Mesenchymal stem cell (in vitro differentiated cells and primary cell): ENCODE results near the gene TTC17.

ENCODE experiments used
- DNase-seq: peaks from one replicate; pipeline ENCODE4 v3.0.0-alpha.2; 2013
- H2AFZ ChIP-seq: one replicate; pipeline ENCODE4 v1.6.1; 2013; ENCODE audit warnings: low read depth, mild to moderate bottlenecking, control low read depth, inconsistent platforms, low read length, moderate library complexity
- H2AK5ac ChIP-seq: 2 replicates; pipeline ENCODE4 v1.6.1; 2013; ENCODE audit warnings: low read length, moderate library complexity, mild to moderate bottlenecking, inconsistent platforms; ENCODE audit not compliant: severe bottlenecking
- H2BK120ac ChIP-seq: one replicate; pipeline ENCODE4 v1.6.1; 2013; ENCODE audit warnings: low read depth, mild to moderate bottlenecking, inconsistent platforms, low read length, moderate library complexity
- H2BK12ac ChIP-seq, 2 experiments: one replicate each; pipeline ENCODE4 v1.6.1; 2013; ENCODE audit warnings: inconsistent platforms in 2 of 2, low read length in 2 of 2, mild to moderate bottlenecking in 2 of 2, moderate library complexity in 2 of 2, control low read depth in 1 of 2
- H2BK15ac ChIP-seq: one replicate; pipeline ENCODE4 v1.6.1; 2013; ENCODE audit warnings: mild to moderate bottlenecking, low read depth, inconsistent platforms; ENCODE audit not compliant: poor library complexity, severe bottlenecking
- H2BK5ac ChIP-seq: 2 replicates; pipeline ENCODE4 v1.6.1; 2013; ENCODE audit warnings: low read depth, mild to moderate bottlenecking, low read length, control low read depth, inconsistent platforms; ENCODE audit not compliant: poor library complexity, severe bottlenecking
- H3K14ac ChIP-seq, 2 experiments: one replicate each; pipeline ENCODE4 v1.6.1; 2013; ENCODE audit warnings: inconsistent platforms in 2 of 2, low read length in 2 of 2, control low read depth in 1 of 2, mild to moderate bottlenecking in 1 of 2, moderate library complexity in 1 of 2
- H3K18ac ChIP-seq, 2 experiments: one replicate each; pipeline ENCODE4 v1.6.1; 2013; ENCODE audit warnings: inconsistent platforms in 2 of 2, low read length in 2 of 2, control low read depth in 1 of 2, low read depth in 1 of 2, mild to moderate bottlenecking in 1 of 2
- H3K23ac ChIP-seq, 2 experiments: one replicate each; pipeline ENCODE4 v1.6.1; 2013; ENCODE audit warnings: inconsistent platforms in 2 of 2, low read length in 2 of 2, mild to moderate bottlenecking in 2 of 2, moderate library complexity in 2 of 2, control low read depth in 1 of 2
- H3K27ac ChIP-seq: 2 replicates; pipeline ENCODE4 v1.5.1; 2013; ENCODE audit warnings: mild to moderate bottlenecking, moderate library complexity, low read length, control low read depth, inconsistent platforms; ENCODE audit not compliant: poor library complexity, severe bottlenecking
- H3K27me3 ChIP-seq, 2 experiments: 2 replicates each; pipeline versions ENCODE4 v1.6.1 to v1.7.0; 2013; ENCODE audit warnings: low read length in 2 of 2, mild to moderate bottlenecking in 2 of 2, moderate library complexity in 2 of 2, control low read depth in 1 of 2, inconsistent platforms in 1 of 2; ENCODE audit not compliant: control insufficient read depth in 1 of 2, insufficient read depth in 1 of 2
- H3K36me3 ChIP-seq, 2 experiments: 2 replicates each; pipeline versions ENCODE4 v1.6.1 to v1.7.0; 2013; ENCODE audit warnings: low read length in 2 of 2, control low read depth in 1 of 2, inconsistent platforms in 1 of 2, low read depth in 1 of 2, mild to moderate bottlenecking in 1 of 2; ENCODE audit not compliant: insufficient read depth in 2 of 2, control insufficient read depth in 1 of 2
- H3K4ac ChIP-seq, 2 experiments: one replicate each; pipeline ENCODE4 v1.6.1; 2013; ENCODE audit warnings: inconsistent platforms in 2 of 2, low read length in 2 of 2, mild to moderate bottlenecking in 2 of 2, moderate library complexity in 2 of 2, control low read depth in 1 of 2, low read depth in 1 of 2
- H3K4me1 ChIP-seq: 2 replicates; pipeline ENCODE4 v1.6.1; 2013; ENCODE audit warnings: low read depth, low read length, control low read depth; ENCODE audit not compliant: control insufficient read depth, insufficient read depth
- H3K4me2 ChIP-seq: 2 replicates; pipeline ENCODE4 v1.6.1; 2013; ENCODE audit warnings: low read length, mild to moderate bottlenecking, inconsistent platforms; ENCODE audit not compliant: poor library complexity, severe bottlenecking
- H3K4me3 ChIP-seq, 2 experiments: 2 replicates each; pipeline versions ENCODE4 v1.5.1 to v1.7.0; 2013; ENCODE audit warnings: low read length in 2 of 2, mild to moderate bottlenecking in 2 of 2, control low read depth in 1 of 2, low read depth in 1 of 2; ENCODE audit not compliant: insufficient read depth in 1 of 2
- H3K79me1 ChIP-seq: replicated peaks from 2 replicates; pipeline ENCODE4 v1.6.1; 2013; ENCODE audit warnings: mild to moderate bottlenecking, control low read depth, low read length, inconsistent platforms; ENCODE audit not compliant: poor library complexity, severe bottlenecking
- H3K9ac ChIP-seq: 2 replicates; pipeline ENCODE4 v1.7.0; 2013; ENCODE audit warnings: mild to moderate bottlenecking, low read length, moderate library complexity
- H3K9me3 ChIP-seq: 2 replicates; pipeline ENCODE4 v1.7.0; 2013; ENCODE audit warnings: mild to moderate bottlenecking, low read length; ENCODE audit not compliant: control insufficient read depth
- H4K8ac ChIP-seq: one replicate; pipeline ENCODE4 v1.6.1; 2013; ENCODE audit warnings: inconsistent platforms, mild to moderate bottlenecking, low read length, moderate library complexity
- H4K91ac ChIP-seq: one replicate; pipeline ENCODE4 v1.6.1; 2013; ENCODE audit warnings: mild to moderate bottlenecking, low read length, inconsistent platforms
- WGBS: methylation state at CpG from one replicate; pipeline ENCODE4 v1.1.7; 2013; ENCODE audit warnings: mixed read lengths; 5-methylcytosine and 5-hydroxymethylcytosine counted together

TTC17 gene

GRCh38 chr11:43376065-43376464 is 17.3 kb downstream of the TTC17 start:
- Histone ChIP-seq H2AK5ac (no peak overlapping the region), H3K79me1 (peaks cover 11% of the 10 kb centered on the region), H3K14ac (no peak overlapping the region), H3K27me3 (no peaks in the 10 kb centered on the region), H2BK120ac (no peak overlapping the region), H3K27ac (no peak overlapping the region), H4K91ac (no peak overlapping the region), H3K18ac (no peak overlapping the region), H2BK12ac (no peak overlapping the region), H3K4me1 (no peaks in the 10 kb centered on the region), H3K23ac (no peak overlapping the region), H3K4me2 (no peak overlapping the region), H3K4ac (no peak overlapping the region), H2BK15ac (no peak overlapping the region), H3K9ac (peak overlapping the region; percentile 67), H3K4me3 (no peak overlapping the region), H2BK5ac (no peak overlapping the region), H4K8ac (no peak overlapping the region), H3K36me3 (peaks cover 8 to 34% of the 10 kb centered on the region in 2 experiments), H3K9me3 (no peaks in the 10 kb centered on the region), H2AFZ (no peak overlapping the region)
- no CpG with 5 or more reads among the region's 2 CpGs for WGBS
- no peak for DNase-seq

DNA sequence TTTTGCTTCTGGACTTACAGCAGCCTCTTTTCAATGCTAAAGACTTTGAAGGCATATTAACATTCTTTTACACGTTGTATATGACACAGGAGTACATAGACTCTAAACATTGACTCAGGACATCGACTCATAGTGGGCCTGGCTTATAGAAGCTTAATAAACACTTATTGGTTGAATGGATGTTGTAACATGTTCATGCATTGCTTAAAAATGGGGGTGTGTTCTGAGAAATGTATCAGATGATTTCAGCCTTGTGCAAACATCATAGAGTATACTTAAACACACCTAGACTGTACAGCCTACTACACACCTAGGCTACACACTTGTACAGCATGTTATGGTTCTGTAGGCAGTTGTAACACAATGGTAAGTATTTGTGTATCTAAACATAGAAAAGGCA is 17.9 kb downstream of the TTC17 start:
- Histone ChIP-seq H2BK5ac (no peak overlapping the region), H3K18ac (no peak overlapping the region), H3K36me3 (peaks cover 3 to 34% of the 10 kb centered on the region in 2 experiments), H3K4me2 (no peak overlapping the region), H3K4ac (no peak overlapping the region), H3K79me1 (peaks cover 8% of the 10 kb centered on the region), H3K4me3 (no peak overlapping the region), H4K8ac (no peak overlapping the region), H3K27ac (no peak overlapping the region), H3K9ac (peak overlapping the region; percentile 67), H3K9me3 (no peaks in the 10 kb centered on the region), H4K91ac (no peak overlapping the region), H2BK120ac (no peak overlapping the region), H3K27me3 (no peaks in the 10 kb centered on the region), H3K4me1 (no peaks in the 10 kb centered on the region), H2AK5ac (no peak overlapping the region), H2BK12ac (no peak overlapping the region), H2BK15ac (no peak overlapping the region), H2AFZ (no peak overlapping the region), H3K23ac (no peak overlapping the region), H3K14ac (no peak overlapping the region)
- no CpG with 5 or more reads among the region's 2 CpGs for WGBS
- DNase-seq, result peak; percentile 85

DNA sequence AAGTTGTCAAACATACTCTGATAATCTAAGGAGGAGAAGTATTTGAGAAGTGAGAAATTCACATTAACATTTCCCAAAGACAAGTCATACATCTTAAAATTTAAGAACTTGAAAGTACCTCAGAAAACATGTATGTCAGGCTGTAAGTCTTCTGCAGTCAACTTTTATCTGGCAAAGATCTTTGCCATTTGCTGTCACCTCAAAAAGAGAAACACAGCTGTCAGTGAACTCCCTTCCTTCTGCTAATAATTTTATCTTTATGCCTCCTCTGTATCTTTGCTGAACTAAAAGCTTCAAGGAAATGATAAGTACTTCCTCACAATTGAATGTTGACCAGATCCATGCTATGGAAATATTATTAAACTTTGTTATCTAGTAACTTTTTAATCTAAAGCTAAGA is 18.7 kb downstream of the TTC17 start:
- no peak overlapping the region for H3K4me3 ChIP-seq
- no peak overlapping the region for H2AK5ac ChIP-seq
- H2BK120ac ChIP-seq, result no peak overlapping the region
- no peak overlapping the region for H3K4ac ChIP-seq
- H3K9me3 ChIP-seq, result no peaks in the 10 kb centered on the region
- DNase-seq, result no peak
- H3K27me3 ChIP-seq, result no peaks in the 10 kb centered on the region
- H3K4me2 ChIP-seq, result no peak overlapping the region
- no peak overlapping the region for H2BK12ac ChIP-seq
- H3K79me1 ChIP-seq, result peaks cover 10% of the 10 kb centered on the region
- H3K4me1 ChIP-seq, result no peaks in the 10 kb centered on the region
- no peak overlapping the region for H2BK5ac ChIP-seq
- H4K8ac ChIP-seq, result no peak overlapping the region
- no peak overlapping the region for H2BK15ac ChIP-seq
- no peak overlapping the region for H3K18ac ChIP-seq
- H3K27ac ChIP-seq, result no peak overlapping the region
- H3K23ac ChIP-seq, result no peak overlapping the region
- no peak overlapping the region for H4K91ac ChIP-seq
- no peak overlapping the region for H3K14ac ChIP-seq
- H2AFZ ChIP-seq, result no peak overlapping the region
- no peak overlapping the region for H3K9ac ChIP-seq
- peaks cover 3 to 35% of the 10 kb centered on the region in 2 experiments for H3K36me3 ChIP-seq

DNA sequence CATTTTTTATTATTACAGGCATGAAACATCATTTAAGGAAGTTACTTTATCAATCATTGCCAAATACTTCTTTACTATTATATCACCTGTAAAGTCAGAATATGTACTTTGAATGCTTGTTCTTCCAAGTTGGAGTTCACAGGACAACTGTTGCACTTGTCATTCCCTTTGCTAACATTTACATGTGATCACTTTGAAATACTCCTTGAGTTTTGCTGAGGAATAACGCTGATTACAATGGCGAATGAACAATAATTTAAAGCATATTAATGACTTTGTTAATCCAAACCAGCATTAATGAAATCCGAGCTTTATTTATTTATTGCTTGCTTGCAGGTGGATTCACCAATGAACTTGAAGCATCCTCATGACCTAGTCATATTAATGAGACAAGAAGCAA is 20.2 kb downstream of the TTC17 start:
- peaks cover 6 to 35% of the 10 kb centered on the region in 2 experiments for H3K36me3 ChIP-seq
- DNase-seq, result no peak
- H2AK5ac ChIP-seq, result no peak overlapping the region
- no peak overlapping the region for H2BK15ac ChIP-seq
- no peaks in the 10 kb centered on the region for H3K9me3 ChIP-seq
- H3K27me3 ChIP-seq, result no peaks in the 10 kb centered on the region
- no peak overlapping the region for H3K4me2 ChIP-seq
- no CpG with 5 or more reads among the region's 3 CpGs for WGBS
- no peak overlapping the region for H2BK12ac ChIP-seq
- H4K8ac ChIP-seq, result no peak overlapping the region
- no peak overlapping the region for H3K14ac ChIP-seq
- H3K4me3 ChIP-seq, result no peak overlapping the region
- H2BK120ac ChIP-seq, result no peak overlapping the region
- no peak overlapping the region for H3K9ac ChIP-seq
- H4K91ac ChIP-seq, result no peak overlapping the region
- peaks cover 2% of the 10 kb centered on the region for H3K4me1 ChIP-seq
- no peak overlapping the region for H3K4ac ChIP-seq
- H2BK5ac ChIP-seq, result no peak overlapping the region
- H3K23ac ChIP-seq, result no peak overlapping the region
- no peak overlapping the region for H3K27ac ChIP-seq
- H3K18ac ChIP-seq, result no peak overlapping the region
- no peak overlapping the region for H2AFZ ChIP-seq
- H3K79me1 ChIP-seq, result peaks cover 13% of the 10 kb centered on the region
